Stimulated activated CD8-positive, alpha-beta memory T cell treated with anti-CD3 and anti-CD28 coated beads, Interleukin-2, amount 100 ng/mL, for 48 hours (primary cell): ENCODE measurements around the gene RPL31.

Experiments
- DNase-seq, 2 donors: peaks; one replicate each; pipeline ENCODE4 v3.0.0-alpha.2; 2020; ENCODE audit warnings: low read depth in 2 of 2

Gene RPL31

GRCh38 chr2:100974712-100975520 is 27.2 kb upstream of the RPL31 start:
- DNase-seq, result no peak

- DNase-seq, result no peak
Observed at GRCh38 chr2:100975521-100975785, 26.6 kb upstream of the RPL31 start.

DNA sequence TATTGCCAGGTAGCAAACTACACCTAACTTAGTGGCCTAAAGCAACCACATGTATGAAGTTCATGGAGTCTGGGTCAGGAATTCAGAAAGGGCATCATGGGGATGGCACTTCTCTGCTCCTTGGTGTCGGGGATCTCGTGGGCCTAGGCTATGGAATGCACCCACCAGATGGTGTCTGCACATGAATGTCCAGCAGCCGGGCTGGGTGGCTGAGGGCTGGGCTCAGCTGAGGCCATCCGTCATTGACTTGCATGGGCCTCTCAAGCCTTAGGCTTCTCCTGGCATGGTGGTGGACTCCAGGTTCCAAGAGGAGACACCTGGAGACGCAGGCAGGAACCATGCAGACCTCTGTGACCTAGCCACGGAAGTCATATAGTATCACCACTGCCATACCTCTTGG is 26.0 kb upstream of the RPL31 start:
- no peak for DNase-seq

GRCh38 chr2:100976645-100977391 is 25.3 kb upstream of the RPL31 start:
- no peak for DNase-seq

DNA sequence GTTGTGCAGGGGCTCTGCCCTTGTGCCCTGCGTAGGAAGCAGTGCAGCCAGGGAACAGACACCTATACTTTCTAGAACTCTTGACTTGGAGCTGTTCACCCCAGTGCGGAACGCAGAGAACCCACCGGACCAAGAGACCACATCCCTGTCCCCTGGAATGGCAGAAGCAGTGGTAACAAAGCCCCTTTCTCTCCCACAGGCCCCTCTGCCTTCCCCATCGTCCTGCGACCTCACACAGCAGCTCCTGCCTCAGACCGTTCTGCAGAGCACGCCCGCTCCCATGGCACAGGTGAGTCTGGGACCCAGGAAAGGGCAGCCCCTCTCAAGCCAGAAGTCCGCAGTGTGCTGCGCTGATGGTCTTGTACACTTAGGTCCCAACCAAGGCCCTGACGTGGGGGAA is 24.6 kb upstream of the RPL31 start:
- DNase-seq, result no peak

- DNase-seq, result no peak
Observed at GRCh38 chr2:100978582-100979191, 23.4 kb upstream of the RPL31 start.

GRCh38 chr2:100980046-100980445 is 22.0 kb upstream of the RPL31 start:
- no peak for DNase-seq

DNA sequence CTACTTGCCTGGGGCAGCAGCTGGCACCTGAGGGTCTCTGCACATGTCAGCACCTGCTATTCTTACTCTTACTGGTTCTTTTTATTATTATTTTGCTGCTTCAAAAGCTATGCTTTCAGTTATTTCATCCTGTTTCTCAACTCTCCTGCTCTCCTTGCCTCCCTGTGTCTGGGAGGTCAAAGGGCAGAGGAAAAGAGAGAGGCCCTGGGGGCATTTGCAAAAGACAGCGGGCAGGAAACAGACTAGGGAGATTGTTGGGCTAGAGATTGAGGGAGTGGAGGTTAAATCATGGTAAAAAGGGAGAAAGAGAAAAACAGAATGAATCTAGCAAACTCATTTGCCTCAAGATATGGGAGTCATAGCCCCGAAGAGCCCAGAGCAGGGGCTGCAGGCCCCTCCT is 21.1 kb upstream of the RPL31 start:
- no peak for DNase-seq

DNA sequence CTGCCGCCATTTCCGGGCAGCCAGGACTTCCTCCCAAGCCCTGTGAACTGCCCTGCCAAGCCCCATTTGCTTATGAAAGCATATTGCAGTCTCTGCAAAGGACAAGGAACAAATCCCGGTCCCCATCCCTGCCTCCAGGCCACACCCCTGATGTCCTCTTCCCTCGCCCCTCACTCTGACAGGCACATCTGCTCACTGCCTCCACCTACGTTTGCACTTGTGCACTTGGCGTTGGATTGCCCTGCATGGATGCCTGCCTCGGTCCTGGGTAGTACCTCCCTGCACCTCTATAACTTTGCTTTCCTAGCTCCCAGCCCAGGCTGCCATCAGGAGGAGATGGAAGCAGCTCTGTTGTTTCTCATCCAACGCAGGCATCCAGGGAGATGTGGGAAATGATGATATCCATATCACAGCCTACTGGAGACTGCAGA is 19.6 kb upstream of the RPL31 start:
- no peak for DNase-seq

- no peak for DNase-seq
Observed at GRCh38 chr2:100983201-100983600, 18.9 kb upstream of the RPL31 start.

GRCh38 chr2:100983684-100984310 is 18.3 kb upstream of the RPL31 start:
- no peak for DNase-seq

DNA sequence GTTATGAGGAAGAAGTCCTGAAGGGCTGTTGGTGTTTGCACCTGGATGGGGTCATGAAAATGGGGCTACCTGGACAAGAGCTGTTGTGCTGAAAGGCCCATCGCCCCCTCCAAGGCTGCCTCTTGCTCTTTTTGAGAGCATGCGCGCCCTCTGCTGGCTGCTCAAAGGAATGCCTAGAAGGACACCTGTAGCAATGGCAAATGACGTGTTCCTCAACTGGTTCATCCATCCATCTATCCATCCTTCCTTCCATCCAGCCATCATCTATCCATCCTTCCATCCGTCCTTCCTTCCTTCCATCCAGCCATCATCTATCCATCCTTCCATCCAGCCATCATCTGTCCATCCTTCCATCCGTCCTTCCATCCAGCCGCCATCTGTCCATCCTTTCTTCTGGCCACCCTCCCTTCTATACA is 17.2 kb upstream of the RPL31 start:
- DNase-seq, result peak; percentile 50 to 63

- no peak for DNase-seq
Observed at GRCh38 chr2:100986157-100986556, 15.9 kb upstream of the RPL31 start.

DNA sequence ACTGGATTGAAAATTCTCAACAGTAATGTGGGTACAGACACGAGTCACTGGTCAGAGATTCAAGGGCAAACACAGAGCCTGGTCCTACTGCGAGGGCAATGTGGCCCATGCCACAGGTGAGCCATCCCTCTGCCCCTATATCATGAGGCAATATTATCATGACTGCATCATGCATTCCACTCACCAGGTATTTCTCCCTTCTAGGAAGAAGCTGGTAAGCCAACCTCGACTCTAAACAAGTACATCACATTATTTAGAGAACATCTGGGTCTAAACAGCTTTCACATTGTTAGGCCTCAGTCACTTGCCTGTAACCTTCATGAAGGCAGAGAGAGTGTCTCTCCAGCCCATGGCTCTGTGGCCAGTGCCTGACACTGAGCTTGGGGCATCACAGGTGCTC is 14.6 kb upstream of the RPL31 start:
- no peak for DNase-seq

GRCh38 chr2:100987974-100988373 is 14.1 kb upstream of the RPL31 start:
- DNase-seq, result no peak

DNA sequence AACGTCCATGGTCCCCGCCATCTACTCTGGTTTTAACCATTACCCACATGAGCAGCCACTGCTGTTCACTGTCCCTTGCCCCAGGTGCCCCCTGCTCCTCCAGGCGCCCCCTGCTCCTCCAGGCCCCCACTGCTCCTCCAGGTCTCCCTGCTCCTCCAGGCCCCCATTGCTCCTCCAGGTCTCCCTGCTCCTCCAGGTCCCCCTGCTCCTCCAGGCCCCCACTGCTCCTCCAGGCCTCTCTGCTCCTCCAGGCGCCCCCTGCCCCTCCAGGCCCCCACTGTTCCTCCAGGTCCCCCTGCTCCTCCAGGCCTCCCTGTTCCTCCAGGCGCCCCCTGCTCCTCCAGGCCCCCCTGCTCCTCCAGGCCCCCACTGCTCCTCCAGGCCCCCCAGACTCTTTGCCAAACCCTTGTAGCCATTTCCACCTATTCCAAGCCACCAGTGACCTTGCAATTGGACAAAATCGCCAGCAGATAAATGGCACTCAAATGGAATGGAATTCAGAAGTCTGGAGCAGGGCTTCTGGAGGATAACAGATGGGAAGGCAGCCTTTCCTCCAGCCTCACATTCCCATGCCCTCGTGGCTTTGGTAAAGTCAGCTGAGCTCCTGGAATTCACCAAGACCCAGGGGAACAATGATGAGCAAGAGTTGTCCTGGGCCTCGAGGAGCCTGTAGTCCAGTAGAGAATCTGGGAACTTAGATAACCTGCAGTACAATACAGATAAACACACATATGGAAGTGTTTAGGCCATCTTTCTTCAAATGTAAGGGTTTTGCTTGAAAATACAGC is 13.3 kb upstream of the RPL31 start:
- no peak for DNase-seq

DNA sequence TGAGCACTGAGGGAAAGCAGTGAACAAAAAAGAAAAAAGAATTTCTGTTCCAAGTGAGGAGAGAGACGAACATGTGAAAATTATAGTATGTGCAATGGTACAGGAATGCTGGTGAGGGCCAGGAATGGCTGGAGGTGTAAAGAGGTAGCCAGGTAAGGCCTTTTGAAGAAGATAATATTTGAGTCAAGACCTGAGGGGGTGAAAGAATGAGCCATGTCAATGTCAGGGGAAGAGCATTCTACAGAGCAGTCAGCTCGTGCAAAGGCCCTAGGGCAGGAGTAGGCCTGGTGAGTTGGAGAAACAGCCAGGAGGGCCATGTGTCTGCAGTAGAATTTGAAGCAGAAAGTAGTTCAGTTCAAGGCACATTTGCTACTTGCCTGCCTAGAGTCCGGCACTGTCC is 12.4 kb upstream of the RPL31 start:
- no peak for DNase-seq

- no peak for DNase-seq
Observed at GRCh38 chr2:100990166-100990565, 11.9 kb upstream of the RPL31 start.

GRCh38 chr2:100990650-100991403 is 11.3 kb upstream of the RPL31 start:
- DNase-seq, result no peak

GRCh38 chr2:100991404-100991773 is 10.7 kb upstream of the RPL31 start:
- no peak for DNase-seq

DNA sequence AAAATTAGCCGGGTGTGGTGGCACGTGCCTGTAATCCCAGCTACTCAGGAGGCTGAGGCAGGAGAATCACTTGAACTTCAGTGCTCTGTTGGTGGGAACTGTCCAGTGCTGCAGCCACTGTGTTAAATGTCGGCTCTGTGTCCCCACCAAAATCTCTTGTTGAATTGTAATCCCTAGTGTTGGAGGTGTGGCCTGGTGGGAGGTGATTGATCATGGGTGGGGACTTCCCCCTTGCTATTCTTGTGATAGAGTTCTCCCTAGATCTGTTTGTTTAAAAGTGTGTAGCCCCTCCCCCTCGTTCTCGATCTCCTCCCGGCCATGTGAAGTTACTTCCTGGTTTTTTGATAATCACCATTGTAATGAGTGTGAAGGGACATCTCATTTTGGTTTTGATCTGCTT is 9.8 kb upstream of the RPL31 start:
- no peak for DNase-seq
